ENCODE results near the gene PNMA8C. TPM values are rescaled to one million over a fixed set of nuclear protein-coding genes. Genes with fewer than 3 reads are reported as not detected.
"Not testable (repeated sequence)": the region's sequence is repeated elsewhere in the genome, so short reads cannot be mapped to it uniquely, and the experiment has no call there.

Gene PNMA8C
- total RNA-seq, 1 donor from 2014 or later, result not detected

- no peak for FAIRE-seq
- DNase-seq (ENCODE audit: low read depth), result no peak
- Histone ChIP-seq H3K4me3 (ENCODE audit: low read depth, low read length) (no peak overlapping the region), H3K36me3 (ENCODE audit: control insufficient read depth, insufficient read depth, low read length) (no peaks in the 10 kb centered on the region), H3K27me3 (ENCODE audit: control insufficient read depth, insufficient read depth, low read length) (no peaks in the 10 kb centered on the region)
- TF ChIP-seq, protein P1, sequence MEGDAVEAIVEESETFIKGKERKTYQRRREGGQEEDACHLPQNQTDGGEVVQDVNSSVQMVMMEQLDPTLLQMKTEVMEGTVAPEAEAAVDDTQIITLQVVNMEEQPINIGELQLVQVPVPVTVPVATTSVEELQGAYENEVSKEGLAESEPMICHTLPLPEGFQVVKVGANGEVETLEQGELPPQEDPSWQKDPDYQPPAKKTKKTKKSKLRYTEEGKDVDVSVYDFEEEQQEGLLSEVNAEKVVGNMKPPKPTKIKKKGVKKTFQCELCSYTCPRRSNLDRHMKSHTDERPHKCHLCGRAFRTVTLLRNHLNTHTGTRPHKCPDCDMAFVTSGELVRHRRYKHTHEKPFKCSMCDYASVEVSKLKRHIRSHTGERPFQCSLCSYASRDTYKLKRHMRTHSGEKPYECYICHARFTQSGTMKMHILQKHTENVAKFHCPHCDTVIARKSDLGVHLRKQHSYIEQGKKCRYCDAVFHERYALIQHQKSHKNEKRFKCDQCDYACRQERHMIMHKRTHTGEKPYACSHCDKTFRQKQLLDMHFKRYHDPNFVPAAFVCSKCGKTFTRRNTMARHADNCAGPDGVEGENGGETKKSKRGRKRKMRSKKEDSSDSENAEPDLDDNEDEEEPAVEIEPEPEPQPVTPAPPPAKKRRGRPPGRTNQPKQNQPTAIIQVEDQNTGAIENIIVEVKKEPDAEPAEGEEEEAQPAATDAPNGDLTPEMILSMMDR (IDR thresholded peaks at IDR 0.05; ENCODE audit: insufficient read depth, low read length, severe bottlenecking), result no peak
Observed at GRCh38 chr19:46447006-46447405, 18.3 kb upstream of the PNMA8C start.

DNA sequence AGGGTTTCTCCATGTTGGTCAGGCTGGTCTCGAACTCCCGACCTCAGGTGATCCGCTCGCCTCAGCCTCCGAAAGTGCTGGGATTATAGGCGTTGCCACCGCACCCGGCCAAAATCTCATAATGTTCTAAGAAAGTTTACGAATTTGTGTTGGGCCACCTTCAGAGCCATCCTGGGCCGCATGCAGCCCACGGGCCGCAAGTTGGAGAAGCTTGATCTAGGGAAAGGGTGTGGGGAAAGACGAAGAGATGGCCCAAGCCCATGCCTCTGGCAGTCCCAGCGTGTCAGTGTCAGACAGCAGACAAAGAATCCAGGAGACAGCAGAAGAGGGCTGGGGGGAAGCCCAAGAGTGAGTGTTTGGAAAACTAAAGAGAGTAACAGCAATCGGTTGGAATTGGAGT lies 17.3 kb upstream of the PNMA8C start:
- FAIRE-seq, result no peak
- no peaks in the 10 kb centered on the region for H3K27me3 ChIP-seq (ENCODE audit: control insufficient read depth, insufficient read depth, low read length)
- H3K4me3 ChIP-seq (ENCODE audit: low read depth, low read length), result no peak overlapping the region
- no peak for DNase-seq (ENCODE audit: low read depth)
- no peaks in the 10 kb centered on the region for H3K36me3 ChIP-seq (ENCODE audit: control insufficient read depth, insufficient read depth, low read length)
- TF ChIP-seq, protein P1 (IDR thresholded peaks at IDR 0.05; ENCODE audit: insufficient read depth, low read length, severe bottlenecking), result no peak

GRCh38 chr19:46442808-46443450 lies 14.2 kb upstream of the PNMA8C start:
- no peaks in the 10 kb centered on the region for H3K27me3 ChIP-seq (ENCODE audit: control insufficient read depth, insufficient read depth, low read length)
- no peak overlapping the region for H3K4me3 ChIP-seq (ENCODE audit: low read depth, low read length)
- H3K36me3 ChIP-seq (ENCODE audit: control insufficient read depth, insufficient read depth, low read length), result no peaks in the 10 kb centered on the region
- FAIRE-seq, result peak; percentile 92
- TF ChIP-seq, protein P1 (IDR thresholded peaks at IDR 0.05; ENCODE audit: insufficient read depth, low read length, severe bottlenecking), result no peak
- peak; percentile 72 for DNase-seq (ENCODE audit: low read depth)

DNA sequence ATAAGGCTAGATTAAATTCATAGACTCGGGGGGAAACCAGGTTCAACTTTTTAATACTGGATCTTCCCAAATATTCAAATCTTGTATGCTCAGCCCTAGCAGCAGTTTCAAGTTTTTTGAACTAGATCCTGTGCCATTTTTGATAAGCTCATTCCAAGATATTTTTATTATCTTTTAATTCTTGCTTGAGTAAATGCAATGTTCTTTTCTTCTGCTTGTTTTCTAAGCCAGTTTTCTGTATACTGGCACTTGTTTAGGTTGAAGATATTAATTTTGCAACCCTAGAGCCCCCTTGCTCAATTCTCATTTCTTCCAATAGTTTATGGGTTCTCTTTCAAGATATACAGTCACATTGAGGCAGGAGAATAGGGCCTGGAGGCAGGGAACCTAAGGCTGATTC lies 13.1 kb upstream of the PNMA8C start:
- Histone ChIP-seq H3K36me3 (ENCODE audit: control insufficient read depth, insufficient read depth, low read length) (no peaks in the 10 kb centered on the region), H3K27me3 (ENCODE audit: control insufficient read depth, insufficient read depth, low read length) (no peaks in the 10 kb centered on the region), H3K4me3 (ENCODE audit: low read depth, low read length) (no peak overlapping the region)
- DNase-seq (ENCODE audit: low read depth) (no peak), FAIRE-seq (no peak)
- TF ChIP-seq, protein P1 (IDR thresholded peaks at IDR 0.05; ENCODE audit: insufficient read depth, low read length, severe bottlenecking), result no peak

DNA sequence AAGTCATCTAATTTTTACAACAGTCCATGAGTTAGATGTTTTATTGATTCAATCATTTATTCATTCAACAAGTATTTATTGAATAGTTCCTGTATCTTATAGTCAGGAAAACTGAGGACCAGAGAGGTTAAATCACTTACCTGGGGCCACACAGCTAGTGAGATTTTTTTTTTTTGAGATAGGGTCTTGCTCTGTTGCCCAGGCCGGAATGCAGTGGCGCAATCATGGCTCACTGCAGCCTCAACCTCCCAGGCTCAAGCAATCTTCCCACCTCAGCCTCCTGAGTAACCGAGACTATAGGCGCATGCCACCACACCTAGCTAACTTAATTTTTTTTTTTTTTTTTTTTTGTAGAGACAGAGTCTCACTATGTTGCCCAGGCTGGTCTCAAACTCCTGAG lies 7.0 kb upstream of the PNMA8C start:
- FAIRE-seq; H3K36me3 ChIP-seq (ENCODE audit: control insufficient read depth, insufficient read depth, low read length); H3K27me3 ChIP-seq (ENCODE audit: control insufficient read depth, insufficient read depth, low read length); H3K4me3 ChIP-seq (ENCODE audit: low read depth, low read length); DNase-seq (ENCODE audit: low read depth): not testable (repeated sequence)

DNA sequence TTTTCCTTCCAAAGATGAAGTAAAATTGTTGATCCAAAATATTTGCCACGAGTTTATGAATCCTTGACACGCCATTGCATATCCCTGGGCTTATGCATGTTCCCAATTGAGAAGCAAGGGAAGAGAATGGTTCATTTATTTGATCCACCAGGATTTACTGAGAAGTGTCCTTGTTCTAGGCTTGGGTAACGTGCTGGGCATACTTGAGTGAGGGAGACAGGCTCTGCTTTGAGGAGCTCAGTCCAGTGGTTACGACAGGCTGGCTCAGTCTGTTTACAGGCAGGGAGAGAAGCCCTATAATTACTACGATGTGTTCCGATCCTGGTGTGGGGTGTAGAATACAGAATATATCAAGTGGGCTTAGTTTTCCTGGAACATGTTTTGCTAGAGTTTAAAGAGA lies 6.3 kb upstream of the PNMA8C start:
- DNase-seq (ENCODE audit: low read depth), result no peak
- no peak for FAIRE-seq
- no peaks in the 10 kb centered on the region for H3K27me3 ChIP-seq (ENCODE audit: control insufficient read depth, insufficient read depth, low read length)

GRCh38 chr19:46433470-46433869 lies 4.7 kb upstream of the PNMA8C start:
- H3K27me3 ChIP-seq (ENCODE audit: control insufficient read depth, insufficient read depth, low read length); DNase-seq (ENCODE audit: low read depth); FAIRE-seq; H3K4me3 ChIP-seq (ENCODE audit: low read depth, low read length); H3K36me3 ChIP-seq (ENCODE audit: control insufficient read depth, insufficient read depth, low read length): not testable (repeated sequence)

More for the DNA sequence above, 6.3 kb upstream of the PNMA8C start:
- H3K4me3 ChIP-seq (ENCODE audit: low read depth, low read length), result no peak overlapping the region
- TF ChIP-seq, protein P1 (IDR thresholded peaks at IDR 0.05; ENCODE audit: insufficient read depth, low read length, severe bottlenecking), result no peak
- H3K36me3 ChIP-seq (ENCODE audit: control insufficient read depth, insufficient read depth, low read length), result no peaks in the 10 kb centered on the region
